ENCODE data around the gene DNAAF9. TPM values are rescaled to one million over a fixed set of nuclear protein-coding genes. Genes with fewer than 3 reads are reported as not detected.

The DNAAF9 gene
- total and polyA plus RNA-seq, 7 donors: 0.92 to 38.5 (median 20.3) TPM

GRCh38 chr20:3413393-3413889, 6.0 kb upstream of the DNAAF9 start:
- 63 to 78% methylated on average over 4 of the region's 4 CpGs for WGBS, 2 donors
- Histone ChIP-seq H3K4me3 (no peak overlapping the region), H3K36me3 (no peaks in the 10 kb centered on the region), H3K4me1 (peaks cover 0 to 6% (median 2%) of the 10 kb centered on the region in 4 donors), H3K9me3 (peaks cover 0 to 3% (median 0%) of the 10 kb centered on the region in 4 donors), H3K27ac (no peak overlapping the region), H3K27me3 (no peaks in the 10 kb centered on the region)
- no peak for TF ChIP-seq POLR2A (IDR thresholded peaks at IDR 0.05)
- TF ChIP-seq POLR2AphosphoS5 (IDR thresholded peaks at IDR 0.05): no peak
- no peak for TF ChIP-seq EP300 (IDR thresholded peaks at IDR 0.05)
- TF ChIP-seq, protein P1, sequence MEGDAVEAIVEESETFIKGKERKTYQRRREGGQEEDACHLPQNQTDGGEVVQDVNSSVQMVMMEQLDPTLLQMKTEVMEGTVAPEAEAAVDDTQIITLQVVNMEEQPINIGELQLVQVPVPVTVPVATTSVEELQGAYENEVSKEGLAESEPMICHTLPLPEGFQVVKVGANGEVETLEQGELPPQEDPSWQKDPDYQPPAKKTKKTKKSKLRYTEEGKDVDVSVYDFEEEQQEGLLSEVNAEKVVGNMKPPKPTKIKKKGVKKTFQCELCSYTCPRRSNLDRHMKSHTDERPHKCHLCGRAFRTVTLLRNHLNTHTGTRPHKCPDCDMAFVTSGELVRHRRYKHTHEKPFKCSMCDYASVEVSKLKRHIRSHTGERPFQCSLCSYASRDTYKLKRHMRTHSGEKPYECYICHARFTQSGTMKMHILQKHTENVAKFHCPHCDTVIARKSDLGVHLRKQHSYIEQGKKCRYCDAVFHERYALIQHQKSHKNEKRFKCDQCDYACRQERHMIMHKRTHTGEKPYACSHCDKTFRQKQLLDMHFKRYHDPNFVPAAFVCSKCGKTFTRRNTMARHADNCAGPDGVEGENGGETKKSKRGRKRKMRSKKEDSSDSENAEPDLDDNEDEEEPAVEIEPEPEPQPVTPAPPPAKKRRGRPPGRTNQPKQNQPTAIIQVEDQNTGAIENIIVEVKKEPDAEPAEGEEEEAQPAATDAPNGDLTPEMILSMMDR (IDR thresholded peaks at IDR 0.05): no peak
- intact Hi-C loops (cut with DNase I): no loop called here
- no peak for DNase-seq

DNA sequence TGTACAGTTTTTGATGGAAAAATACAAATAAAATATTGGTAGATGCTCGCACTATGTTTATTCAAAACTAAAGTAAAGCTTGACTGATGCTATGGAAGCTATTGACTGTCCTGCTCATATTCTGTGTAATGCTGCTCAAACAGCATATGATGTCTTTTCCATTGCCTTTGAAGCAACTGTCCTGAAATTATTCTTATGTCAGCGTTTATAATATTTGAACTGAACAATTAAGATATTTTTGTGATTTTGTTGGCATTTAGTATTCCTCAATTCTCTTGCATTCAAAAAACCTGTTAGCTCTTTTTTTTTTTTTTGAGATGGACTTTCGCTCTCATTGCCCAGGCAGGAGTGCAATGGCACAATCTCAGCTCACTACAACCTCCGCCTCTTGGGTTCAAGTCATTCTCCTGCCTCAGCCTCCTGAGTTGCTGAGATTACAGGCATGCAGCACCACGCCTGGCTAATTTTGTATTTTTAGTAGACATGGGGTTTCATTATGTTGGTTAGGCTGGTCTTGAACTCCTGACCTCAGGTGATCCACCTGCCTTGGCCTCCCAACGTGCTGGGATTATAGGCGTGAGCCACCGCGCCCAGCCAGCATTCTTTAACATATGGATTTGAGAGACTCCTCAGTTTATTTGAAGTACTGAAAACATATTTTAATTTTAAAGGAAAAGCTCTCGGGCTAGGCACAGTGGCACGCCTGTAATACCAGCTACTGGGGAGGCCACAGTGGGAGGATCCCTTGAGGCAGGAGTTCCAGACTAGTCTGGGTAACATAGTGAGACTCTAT, 5.3 kb upstream of the DNAAF9 start:
- Histone ChIP-seq H3K27me3 (no peaks in the 10 kb centered on the region), H3K4me1 (peaks cover 0 to 6% (median 2%) of the 10 kb centered on the region in 4 donors), H3K4me3 (no peak overlapping the region), H3K36me3 (no peaks in the 10 kb centered on the region), H3K9me3 (peaks cover 0 to 3% (median 0%) of the 10 kb centered on the region in 4 donors), H3K27ac (no peak overlapping the region)
- intact Hi-C loops (cut with DNase I): no loop called here
- TF ChIP-seq EP300 (IDR thresholded peaks at IDR 0.05) (no peak), POLR2A (IDR thresholded peaks at IDR 0.05) (no peak), POLR2AphosphoS5 (IDR thresholded peaks at IDR 0.05) (no peak)
- TF ChIP-seq, protein P1 (IDR thresholded peaks at IDR 0.05): no peak
- no peak for DNase-seq
- 55 to 85% methylated on average over 11 of the region's 11 CpGs for WGBS, 2 donors

DNA sequence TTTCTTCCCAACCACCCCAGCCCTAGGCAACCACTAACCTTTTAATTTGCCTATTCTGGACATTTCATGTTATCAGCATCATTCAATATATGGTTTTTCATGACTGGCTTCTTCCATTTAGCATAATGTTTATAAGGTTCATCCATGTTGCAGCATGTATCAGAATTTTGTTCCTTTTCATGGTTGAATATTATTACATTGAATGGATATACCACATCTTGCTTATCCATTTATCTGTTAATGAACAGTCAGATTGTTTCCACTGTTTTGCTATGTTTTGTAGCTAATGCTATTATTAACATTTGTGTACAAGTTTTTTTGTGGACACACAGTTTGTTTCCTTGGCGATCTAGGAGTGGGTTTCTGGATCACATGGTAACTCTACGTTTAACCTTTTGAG, 3.0 kb upstream of the DNAAF9 start:
- 82 to 89% methylated on average over 2 of the region's 2 CpGs for WGBS, 2 donors
- H3K27ac ChIP-seq: no peak overlapping the region

GRCh38 chr20:3409417-3409816, 1.9 kb upstream of the DNAAF9 start:
- Histone ChIP-seq H3K4me1 (peaks cover 0 to 29% (median 23%) of the 10 kb centered on the region in 4 donors), H3K27ac (peak overlapping the region; percentile 94 to 97 (median 96)), H3K4me3 (peak overlapping the region in 1 of 4 donors; percentile 91), H3K9me3 (no peaks in the 10 kb centered on the region), H3K27me3 (no peaks in the 10 kb centered on the region), H3K36me3 (no peaks in the 10 kb centered on the region)
- TF ChIP-seq POLR2A (IDR thresholded peaks at IDR 0.05): no peak
- no peak for TF ChIP-seq EP300 (IDR thresholded peaks at IDR 0.05)
- TF ChIP-seq, protein P1 (IDR thresholded peaks at IDR 0.05): no peak
- no peak for TF ChIP-seq POLR2AphosphoS5 (IDR thresholded peaks at IDR 0.05)
- DNase-seq: no peak
- 77 to 95% methylated on average over 10 of the region's 10 CpGs for WGBS, 2 donors
- intact Hi-C loops (cut with DNase I): no loop called here

More for the DNA sequence above, 3.0 kb upstream of the DNAAF9 start:
- H3K27me3 ChIP-seq: no peaks in the 10 kb centered on the region
- intact Hi-C loops (cut with DNase I): no loop called here
- DNase-seq: no peak
- H3K4me1 ChIP-seq: peaks cover 0 to 18% (median 12%) of the 10 kb centered on the region in 4 donors
- H3K9me3 ChIP-seq: no peaks in the 10 kb centered on the region
- no peak overlapping the region for H3K4me3 ChIP-seq
- no peaks in the 10 kb centered on the region for H3K36me3 ChIP-seq
- TF ChIP-seq POLR2A (IDR thresholded peaks at IDR 0.05) (no peak), POLR2AphosphoS5 (IDR thresholded peaks at IDR 0.05) (no peak), EP300 (IDR thresholded peaks at IDR 0.05) (no peak)
- TF ChIP-seq, protein P1 (IDR thresholded peaks at IDR 0.05): no peak

Measured in sigmoid colon (tissue), 7 donors.